ENCODE data around the gene MRGPRG.

MRGPRG gene

DNA sequence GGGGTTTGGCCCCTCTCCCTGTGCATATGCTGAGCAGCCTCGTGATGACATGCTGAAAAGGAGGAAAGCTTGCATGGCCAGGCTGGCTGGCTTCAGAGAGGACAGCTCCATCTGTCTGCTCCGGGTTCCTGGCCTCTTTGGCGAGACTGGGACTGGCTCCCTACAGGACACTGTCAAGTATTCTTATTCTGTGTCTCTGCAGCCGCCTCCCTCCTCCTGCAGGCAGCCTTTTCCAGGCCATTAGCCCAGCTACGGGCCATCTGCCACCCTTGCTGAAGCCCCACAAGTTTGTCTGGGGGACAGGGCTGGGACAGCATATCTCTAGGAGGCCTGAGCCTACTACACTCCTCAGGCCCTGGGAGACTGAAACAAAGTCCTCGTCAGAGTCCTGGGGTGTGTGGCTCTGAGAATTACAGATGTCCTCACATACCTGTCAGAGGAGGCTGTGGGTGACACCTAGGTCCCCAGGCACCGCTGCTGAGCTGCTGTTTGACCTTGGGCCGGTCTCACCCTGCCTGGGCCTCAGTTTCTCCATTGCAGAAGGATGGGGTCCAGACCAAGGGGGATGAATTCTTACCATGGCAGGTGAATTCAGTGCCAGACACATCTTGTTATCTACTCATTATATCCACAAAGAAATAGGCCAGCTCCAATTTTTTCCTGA lies 11.0 kb downstream of the MRGPRG start:
- no peak for DNase-seq (ENCODE audit: low read depth)

DNA sequence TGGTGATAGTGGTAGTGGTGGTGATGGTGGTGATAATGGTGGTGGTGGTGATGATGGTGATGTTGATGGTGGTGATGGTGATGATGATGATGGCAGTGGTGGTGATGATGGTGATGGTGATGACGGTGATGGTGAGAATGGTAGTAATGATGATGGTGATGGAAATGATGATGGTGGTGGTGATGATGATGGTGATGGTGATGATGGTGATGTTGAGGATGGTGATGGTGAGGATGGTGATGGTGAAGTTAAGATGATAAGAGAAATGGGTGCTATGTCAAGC lies 11.8 kb downstream of the MRGPRG start:
- DNase-seq (ENCODE audit: low read depth), result no peak

DNA sequence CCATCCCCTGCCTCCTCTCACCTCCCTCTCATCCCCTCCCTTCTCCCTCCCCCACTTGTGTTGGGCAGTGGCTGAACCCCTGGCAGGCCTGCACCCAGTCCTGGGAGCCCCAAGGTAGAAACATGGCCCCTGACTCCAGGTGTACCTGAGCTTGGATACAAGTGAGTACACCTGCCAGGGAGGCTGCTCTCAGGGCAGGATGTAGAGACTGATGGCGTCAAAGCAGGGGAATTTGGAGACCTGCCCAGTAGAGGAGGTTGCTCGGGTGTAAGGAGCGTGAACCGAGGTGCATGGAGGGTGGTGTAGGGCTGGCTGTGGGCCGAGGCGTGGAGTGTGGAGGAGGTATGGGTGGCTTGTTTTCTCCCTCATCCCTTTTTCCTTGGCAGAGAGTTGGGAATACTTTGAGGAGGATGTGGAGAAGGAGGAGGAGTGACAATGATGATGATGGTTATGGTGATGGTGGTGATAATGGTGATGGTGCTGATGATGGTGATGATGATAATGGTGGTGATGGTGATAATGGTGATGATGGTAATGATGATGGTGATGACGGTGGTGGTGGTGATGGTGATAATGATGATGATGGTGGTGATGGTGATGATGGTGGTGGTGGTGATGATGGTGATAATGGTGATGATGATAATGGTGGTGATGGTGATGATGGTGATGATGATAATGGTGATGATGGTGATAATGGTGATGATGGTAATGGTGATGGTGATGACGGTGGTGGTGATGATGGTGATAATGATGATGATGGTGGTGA lies 12.3 kb downstream of the MRGPRG start:
- DNase-seq (ENCODE audit: low read depth), result no peak

DNA sequence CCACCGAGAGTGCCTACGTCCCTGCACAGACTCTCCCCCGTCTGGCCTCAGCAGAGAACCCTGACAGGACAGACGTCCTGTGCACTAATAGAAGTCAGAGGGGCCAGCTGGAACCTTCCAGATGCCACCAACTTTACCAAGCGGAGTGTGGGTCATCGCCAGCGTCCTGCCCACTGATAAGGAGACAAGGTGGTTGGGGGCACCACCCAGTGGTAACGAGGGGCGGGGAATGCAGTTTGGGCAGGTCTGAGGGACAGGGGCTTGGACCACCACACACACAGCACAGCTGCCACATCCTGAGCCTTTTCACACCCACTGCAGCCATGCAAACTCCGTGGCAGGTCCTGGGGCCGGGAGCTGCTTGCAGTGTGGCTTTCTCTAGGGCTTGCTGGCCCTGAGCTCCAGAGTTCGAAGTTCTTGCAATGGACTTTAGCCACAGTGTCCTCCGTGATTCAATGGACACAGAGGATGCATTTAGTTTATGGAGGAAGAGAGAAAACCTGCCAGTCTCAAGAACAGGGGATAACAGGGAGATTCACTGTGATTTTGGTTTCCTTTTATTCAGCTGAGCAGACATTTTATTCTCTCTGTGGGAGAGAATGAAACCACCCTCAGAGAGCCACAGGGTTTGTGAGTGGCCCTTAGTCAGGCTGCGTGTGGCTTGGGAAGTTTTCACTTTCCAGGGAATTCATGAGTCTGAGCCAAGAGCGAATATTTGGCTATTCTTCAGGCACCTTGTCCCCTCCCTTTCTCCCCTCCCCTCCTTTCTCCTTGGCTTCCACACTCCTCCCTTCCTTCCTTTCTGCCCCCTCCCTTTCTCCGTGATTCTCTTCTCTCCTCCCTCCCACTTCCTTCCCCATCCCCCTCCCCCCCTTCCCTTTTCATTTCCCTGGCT lies 13.1 kb downstream of the MRGPRG start:
- DNase-seq (ENCODE audit: low read depth), result no peak

DNA sequence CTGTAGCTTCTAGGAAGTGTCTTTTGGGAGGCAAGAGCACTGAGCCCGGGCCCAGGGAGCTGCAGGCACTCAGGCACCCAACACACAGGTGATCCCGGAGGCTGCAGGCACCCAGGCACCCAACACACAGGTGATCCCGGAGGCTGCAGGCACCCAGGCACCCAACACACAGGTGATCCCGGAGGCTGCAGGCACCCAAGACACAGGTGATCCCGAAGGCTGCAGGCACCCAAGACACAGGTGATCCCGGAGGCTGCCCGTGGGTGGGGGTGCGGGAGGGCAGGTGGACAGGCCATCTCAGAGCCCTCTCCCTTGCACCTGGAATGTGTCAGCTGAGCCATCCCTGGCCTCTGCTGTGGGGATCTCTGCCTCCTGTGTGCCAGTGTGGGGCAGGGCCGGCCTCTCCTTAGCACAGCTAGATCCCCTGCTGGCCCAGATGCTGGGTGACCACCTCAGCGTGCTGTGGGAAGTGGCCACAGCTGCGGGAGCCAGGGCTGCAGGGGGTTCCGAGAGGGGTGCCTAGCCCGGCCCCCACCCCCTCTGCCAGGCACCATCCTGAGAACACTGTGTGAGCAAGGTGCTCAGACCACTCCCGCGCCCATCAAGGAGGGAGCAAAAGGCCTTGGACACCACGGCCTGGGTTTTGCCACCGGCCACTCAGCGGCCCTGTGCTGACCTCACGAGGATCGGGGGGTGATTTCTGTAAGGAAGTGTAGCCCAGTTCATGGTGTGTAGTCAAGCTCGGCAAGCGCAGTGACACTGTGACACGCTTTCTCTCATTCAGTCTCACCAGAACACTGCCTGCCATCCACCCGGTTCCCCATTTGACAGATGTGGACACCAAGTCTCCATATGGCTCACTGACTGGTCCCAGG lies 14.2 kb downstream of the MRGPRG start:
- DNase-seq (ENCODE audit: low read depth), result no peak

DNA sequence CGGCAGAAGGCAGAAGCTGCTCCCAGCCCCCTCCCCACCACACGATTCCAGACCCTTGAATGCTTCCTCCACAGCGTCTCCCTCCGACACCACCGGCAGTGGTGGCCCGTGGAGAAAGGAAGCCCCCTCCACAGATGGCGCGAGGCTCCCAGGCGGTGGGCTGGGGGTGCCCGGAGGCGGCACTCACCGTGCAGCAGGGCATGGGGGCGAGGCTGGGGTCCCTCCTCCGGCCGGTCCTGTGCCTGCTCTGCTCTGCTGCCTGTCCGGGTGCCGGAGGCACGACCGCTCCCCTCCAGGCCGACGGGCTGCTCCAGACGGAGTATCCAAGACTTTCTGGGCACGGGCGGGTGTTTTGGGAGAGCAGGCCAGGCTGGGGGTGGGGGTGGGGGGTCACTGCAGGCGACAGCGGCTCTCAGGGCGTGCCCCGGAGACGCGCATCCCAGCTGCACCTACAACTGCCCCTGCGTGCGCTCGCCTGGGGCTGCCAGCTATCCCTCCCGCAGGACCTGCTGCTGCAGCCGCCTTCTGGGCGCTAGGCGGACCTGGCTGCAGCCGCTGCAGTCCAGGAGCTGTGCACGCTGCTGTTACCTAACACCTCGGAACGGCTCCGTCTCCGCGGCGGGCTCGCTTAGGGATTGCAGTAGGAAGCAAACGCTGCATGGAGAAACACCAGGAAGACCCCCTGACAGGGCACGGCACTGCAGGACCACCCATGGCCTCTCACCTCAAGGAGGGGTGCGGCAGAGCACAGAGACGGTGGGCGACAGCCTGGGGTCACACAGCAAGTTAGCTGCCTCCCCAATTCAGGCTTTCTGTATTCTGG lies 15.2 kb downstream of the MRGPRG start:
- no peak for DNase-seq (ENCODE audit: low read depth)

DNA sequence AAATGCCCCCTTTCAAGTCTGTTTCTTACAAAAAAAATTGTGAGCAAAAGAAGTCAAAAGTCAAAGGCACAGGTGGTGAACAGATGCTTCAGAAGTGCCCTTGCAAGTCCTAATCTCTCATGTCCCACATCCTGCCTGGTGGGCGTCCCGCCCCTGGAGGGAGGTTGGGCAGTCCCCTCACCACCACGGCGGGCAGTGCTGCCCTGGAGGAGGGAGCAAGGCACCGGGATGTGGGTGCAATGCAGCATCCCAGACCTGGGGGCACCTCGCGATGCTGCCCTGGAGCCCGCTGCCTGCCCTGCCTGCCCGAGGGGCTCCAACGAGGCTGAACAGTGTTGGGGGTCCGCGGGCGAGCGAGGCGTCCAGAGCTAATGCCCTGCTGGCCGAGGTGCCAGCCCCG lies 15.9 kb downstream of the MRGPRG start:
- DNase-seq (ENCODE audit: low read depth), result no peak

DNA sequence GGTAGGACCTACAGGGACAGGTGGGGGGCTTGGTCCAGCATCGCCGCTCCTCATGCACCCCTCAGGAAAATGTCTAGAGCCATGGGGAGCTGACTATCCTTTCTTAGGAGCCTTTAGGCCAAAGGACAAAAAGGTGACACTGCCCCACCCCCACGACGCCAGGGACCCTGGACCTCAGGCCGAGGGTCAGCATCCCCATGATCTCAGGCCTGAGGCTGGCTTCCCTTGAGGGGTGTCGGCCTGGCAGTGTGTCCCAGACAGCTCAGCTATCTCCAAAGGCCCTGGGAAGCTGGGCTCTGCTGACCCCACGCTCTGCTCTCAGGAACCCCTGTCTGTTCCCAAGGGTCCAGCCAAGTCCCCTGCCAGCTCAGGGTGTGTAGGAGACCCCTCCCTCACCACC lies 16.3 kb downstream of the MRGPRG start:
- no peak for DNase-seq (ENCODE audit: low read depth)

DNA sequence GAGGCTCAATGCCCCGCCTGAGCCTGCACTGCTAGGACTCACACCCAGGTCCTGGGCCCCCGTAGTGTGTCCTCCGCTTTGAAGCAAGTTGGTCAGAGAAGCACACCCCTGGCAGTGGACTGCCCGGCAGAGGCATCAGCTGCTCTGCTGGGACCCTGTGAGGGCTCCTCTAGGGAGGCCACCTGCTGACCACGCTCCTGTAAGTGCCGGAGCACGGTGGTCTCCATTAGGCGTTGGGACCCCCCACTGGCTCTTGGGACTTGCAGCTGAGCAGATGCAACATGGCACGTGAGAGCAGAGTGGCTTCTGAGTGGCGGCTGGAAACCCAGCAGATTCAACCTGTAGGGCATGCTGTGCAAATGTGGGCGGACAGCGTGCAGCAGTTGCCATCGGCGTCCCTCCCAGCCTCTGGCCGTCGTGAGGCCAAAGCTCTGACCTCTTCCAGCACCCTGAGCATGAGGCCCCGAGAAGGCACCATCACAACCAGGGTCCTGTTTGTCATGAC lies 16.9 kb downstream of the MRGPRG start:
- DNase-seq (ENCODE audit: low read depth), result no peak

DNA sequence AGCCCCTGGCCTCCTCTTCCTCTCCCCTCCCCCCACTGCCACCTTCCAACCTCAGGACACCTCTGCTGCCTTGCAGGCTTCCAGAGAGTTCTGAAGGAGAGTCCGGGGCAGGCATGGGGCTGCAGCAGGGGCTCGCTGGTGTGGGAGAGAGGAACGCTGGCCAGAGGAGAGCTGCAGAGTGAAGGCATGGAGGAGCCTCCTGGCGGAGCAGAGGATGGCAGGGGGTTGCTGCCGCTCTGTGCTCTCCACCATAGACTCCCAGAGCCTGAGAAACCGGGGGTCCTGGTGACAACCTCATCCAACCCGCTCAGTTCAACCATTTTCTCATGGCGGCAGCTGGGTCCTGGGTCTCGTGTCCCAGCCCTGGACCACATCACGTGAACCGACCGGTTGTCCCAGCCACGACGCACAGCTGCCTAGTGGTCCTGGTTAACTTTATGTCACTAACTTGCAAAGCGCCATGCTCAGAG lies 17.5 kb downstream of the MRGPRG start:
- DNase-seq (ENCODE audit: low read depth), result no peak

DNA sequence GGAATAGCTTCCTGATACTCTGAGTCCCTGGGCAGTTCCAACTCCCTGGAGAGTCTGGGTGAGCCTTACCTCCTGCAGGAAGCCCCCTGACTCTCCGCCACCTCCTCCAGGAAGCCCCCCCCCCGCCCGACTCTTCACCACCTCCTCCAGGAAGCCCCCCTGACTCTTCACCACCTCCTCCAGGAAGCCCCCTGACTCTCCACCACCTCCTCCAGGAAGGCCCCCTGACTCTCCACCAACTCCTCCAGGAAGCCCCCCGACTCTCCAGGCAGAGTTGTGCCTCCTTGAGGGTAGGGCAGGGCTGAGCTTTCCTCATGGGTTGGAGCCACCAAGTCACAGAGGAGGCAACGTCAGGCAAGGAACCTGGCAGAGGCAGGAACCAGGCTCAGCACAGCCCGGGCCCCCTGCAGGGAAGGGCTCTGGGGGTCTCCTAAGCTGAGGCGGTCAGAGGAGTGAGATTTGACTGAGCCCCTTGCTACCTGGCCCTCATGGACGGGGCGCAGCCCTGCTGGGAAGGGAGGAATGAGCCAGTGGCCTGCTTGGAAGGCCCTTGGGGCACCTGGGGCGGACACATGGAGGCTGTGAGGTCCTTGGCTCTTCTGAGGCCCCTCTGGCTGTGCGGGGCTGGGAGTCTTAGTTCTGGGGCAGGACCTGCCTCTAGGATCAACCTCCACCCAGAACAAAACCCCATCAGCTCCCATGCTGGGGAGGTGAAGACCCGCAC lies 18.1 kb downstream of the MRGPRG start:
- DNase-seq (ENCODE audit: low read depth), result no peak

DNA sequence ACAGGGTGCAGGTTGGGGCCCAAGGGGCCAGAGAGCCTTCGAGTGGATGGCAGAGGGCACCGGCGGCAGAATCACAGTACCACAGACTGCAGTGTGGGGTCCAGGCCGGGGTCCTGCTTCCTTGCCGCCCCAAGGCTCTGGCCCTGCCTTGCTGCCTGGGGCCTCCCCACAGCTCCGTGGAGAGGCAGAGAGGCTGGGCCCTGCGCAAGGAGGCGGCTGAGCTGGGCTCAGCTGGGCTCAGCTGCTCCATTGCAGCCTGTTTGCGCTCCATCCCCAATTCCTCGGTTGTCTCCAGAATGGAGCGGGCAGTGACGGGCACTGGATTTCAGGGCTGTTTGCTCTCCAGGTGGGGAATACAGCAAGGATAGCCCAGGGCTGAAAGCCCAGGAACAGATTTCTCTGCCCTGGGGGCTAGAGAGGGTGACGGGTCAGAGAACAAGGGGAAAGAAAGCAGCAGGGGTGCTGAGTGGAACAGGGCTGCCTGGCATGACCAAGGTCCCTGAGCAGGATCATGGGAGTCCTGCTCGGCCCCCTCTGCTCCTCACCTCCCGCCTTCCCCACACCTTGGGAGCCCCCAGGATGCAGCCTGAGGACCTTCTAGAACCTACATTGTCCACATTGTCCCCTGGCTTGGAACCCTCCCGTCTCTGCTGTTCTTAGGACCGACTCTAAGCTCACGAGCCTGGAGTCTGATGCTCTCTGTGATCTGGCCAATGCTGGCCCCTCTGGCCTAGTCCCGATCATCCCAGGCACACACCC lies 18.9 kb downstream of the MRGPRG start:
- no peak for DNase-seq (ENCODE audit: low read depth)

DNA sequence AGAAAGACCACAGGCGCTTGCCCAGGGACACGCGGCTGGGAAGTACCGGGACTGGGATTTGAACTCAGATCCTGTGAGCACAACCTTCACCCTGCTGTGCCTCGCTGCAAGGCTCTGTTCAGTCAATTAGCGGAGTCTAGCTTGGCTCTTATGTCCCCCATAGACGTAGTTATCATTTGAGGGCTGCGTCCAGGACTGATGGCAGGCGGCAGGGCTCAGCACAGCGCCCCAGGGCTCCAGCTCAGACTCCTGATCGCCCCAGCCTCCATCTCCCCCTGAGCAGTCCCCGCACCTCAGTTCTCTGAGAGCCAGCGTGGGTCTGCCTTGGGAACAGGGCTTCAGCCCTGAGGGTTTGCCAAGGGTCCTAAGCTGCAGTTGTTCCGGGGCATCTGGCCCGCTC lies 19.8 kb downstream of the MRGPRG start:
- DNase-seq (ENCODE audit: low read depth), result no peak

DNA sequence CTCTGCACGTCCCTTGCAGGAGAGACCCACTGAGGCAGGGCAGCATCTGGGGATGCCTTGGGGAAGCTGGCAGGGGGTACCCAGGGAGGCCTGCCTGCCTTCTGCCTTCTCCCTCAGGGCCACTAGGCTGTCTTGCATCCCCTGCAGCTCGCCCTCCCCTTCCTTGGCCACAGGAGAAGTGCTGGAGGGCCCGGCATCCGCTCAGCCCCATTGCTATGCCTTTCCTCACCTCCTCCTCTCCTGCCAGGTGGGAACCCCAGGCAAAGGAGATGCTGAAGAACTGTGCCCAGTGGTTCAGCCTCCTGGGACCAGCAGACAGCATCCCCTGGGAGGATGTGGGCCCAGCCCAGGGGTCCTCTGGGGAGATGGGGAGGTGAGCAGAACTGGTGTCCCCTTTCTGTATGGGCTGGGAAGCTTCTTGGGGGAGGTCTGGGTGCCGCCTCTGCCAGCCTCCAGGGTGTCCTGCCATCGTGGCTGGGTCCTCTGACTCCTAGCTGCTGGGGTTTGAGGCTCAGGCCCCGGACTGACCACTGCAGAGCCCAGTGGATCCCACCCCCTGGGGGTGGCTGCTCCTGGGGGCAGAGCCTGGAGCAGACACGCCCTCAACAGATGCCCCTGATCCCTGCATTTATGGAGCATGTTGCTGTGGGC lies 20.6 kb downstream of the MRGPRG start:
- DNase-seq (ENCODE audit: low read depth), result no peak

DNA sequence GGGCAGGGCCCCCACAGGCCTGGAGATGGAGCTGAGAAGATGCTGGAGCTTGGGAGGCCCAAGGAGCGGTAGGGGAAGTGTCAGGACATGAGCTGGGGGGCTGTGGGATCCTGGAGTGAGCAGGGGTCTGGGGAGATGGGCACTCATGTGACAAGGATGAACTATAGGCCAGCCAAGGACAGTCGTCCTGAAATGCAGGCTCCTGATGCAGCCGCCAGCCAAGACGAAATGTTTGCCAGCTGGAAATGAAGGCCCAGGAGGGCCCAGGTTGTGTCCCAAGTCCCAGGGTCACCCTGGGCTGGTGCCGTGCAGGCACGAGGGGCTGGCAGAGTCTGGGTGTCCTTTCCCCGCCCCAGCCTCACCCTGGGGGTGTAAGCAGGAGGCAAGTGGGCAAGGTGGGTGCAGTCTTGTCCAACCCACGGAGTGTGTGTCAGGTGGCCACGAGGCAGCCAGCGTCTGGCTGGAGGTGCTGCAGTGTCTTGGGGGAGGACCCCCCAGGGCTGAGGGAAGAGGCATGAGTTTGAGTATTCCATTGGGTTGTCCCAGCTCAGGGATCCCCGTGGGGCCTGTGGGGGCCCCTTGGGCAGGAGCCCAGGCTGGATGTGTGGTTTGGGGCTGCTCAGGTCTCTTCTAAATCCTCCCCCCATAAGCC lies 21.4 kb downstream of the MRGPRG start:
- DNase-seq (ENCODE audit: low read depth), result no peak

DNA sequence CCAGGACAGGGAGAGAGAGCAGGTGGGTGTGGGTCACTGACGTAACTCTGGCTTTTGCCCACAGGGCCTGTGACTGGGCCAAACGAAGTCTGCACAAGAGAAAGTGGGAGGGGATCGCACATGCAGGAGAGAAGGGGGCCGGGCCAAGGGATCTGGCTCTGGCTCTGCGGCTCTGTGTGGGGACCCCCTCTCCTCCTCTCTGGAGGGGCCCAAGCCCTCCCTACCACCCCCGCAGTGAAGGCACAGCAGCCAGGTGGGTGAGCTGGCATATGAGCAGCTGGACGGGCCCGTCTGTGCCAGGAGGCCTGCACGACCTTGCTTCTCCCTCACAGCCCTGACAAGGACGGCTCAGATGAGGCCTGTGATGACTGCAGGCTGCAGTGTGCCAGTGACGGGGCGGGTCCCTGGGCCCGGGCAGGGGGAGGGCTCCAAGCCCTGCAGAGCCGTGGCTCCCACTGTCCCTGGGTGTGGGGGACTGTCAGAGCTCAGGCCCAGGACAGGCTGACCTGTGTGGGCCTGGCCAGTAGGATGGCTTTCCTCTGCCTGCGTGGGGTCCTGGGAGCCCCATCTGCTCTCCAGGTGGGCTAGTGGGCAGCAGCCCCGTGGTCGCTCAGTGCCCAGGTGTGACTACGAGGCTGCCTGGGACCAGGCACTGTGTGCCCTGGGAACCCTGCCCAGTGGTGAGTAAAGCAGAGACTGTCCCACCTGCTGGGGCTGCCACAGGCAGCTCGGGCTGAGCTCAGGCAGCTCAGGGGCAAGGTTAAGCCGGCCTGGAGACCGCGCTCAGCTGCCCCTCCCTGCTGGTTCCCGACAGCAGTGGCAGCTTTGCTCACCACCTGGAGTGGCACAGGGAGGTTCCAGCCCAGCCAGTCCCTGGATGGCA lies 22.2 kb downstream of the MRGPRG start:
- DNase-seq (ENCODE audit: low read depth), result no peak
